GM19438 (cell line): Measurements from ENCODE around the gene PLA2G2E.

Source experiments
- ATAC-seq: cut with Tn5 transposase; IDR thresholded peaks from one replicate; pipeline ENCODE4 v1.9.1; 2021; ENCODE audit warnings: low read depth; ENCODE audit not compliant: unreplicated experiment

The PLA2G2E gene, protein sequence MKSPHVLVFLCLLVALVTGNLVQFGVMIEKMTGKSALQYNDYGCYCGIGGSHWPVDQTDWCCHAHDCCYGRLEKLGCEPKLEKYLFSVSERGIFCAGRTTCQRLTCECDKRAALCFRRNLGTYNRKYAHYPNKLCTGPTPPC

DNA sequence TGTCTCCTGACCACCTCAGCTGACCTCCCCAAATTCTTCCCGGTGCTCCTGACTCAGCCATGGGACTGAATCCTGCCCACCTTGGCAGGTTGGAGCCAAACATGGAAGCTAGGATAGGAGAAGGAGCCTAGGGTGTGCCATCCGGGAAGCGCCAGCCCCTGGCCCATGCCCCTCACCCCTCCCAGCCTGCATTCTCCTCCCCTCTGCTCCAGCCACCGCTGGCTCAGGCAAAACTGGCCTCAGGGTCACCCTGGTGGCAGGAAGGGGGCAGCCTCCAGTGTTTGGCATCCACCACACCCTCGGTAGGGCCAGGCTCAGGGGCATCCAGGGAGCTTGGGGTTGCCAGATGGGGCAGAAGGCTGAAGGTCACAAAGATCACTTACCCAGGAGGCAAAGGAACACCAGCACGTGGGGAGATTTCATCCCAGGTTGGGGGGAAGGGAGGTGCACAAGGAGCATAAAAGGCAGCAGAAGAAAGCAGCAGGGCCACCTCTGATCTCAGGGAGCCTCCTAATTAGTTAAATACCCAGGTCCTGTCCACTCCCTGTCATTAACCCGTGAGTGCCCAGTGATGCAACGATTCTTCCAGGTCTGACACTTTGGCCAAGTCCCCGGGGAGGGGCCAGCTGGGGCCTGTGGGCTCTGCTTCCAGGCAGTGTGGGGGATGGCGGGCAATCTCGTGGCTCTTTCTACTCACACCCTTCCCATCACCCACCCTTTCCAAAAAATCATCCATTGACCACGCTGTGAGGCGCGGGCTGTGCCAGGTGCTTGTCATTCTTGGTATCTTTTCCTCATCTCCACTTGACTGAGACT is at the start of gene PLA2G2E:
Gene PLA2G2E, minus strand, starts transcription at position 481 of the 816 bp plus-strand sequence. Its CDS starts 58 bp downstream, at position 423.
- ATAC-seq, result no peak

DNA sequence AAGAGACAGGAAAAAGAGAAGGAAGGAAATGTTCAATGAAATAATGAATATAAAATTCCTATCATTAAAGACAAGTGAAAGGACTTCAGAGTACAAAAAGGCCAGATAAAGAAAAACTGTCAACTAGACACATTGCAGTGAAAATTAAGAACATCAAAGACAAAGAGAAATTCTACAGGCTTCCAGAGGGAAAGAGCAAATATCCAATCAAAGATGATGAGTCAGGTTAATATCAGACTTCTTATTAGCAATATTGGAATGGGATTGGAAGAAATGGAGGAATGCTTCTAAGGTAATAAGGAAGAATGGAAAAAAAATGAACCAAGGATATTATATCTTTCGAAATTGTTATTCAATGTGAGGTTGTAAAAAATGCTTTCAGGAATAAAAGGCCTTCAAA is 48.2 kb upstream of the PLA2G2E start:
- ATAC-seq, result no peak

DNA sequence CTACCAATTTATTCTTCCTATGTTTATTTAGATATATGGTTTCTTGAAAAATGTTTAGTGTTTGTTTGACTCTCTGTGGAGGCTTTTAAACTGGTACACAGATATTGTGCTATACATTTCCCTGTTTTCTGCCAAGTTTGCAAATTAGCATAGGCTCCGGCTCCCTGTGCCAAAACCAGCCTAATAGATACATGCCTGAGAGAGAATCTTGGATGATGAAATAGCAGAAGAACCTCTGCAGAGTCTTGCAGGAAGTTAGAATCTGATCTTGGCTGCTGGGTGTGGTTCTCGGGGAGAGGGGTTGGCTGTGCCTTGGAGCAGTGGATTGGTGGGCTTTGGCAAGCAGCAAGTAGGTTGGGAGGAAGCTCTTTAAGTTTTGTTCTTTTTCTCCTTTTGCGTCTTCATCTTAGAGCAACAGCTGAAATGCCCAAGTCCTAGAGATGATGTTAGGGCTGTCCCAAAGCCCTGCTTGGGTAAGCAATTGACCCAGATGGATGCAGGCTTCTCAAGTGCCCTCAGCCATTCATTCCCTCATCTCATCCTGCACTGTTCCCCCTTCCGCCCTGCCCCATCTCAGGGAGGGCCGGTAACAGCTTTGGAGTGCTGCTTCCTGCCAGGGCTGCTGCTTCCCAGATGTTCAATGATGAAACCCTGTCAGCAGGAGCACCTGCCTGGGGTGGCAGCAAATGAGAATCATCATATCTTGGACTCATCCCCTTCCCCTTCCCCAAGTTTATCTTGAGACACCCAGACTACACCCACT is 46.7 kb upstream of the PLA2G2E start:
- ATAC-seq, result no peak

DNA sequence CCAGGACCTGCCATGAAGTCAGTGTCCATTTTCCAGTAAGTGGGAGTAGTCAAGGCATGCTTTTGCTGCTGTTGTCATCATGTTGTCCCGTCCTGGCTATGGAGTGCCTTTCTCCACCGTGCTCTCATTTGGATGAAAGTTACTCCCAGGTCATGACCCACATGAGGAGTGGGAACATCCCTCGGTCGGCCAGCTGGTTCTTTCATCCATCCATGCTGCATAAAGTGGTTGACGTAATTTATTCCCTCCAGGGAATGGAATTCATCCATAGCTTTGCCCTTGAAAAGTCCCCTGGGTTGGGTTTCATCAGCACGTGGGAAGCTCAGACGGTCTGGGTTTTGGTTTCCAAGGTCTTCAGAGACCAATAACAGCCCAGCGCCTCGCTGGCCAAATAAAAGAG is 44.4 kb upstream of the PLA2G2E start:
- no peak for ATAC-seq

DNA sequence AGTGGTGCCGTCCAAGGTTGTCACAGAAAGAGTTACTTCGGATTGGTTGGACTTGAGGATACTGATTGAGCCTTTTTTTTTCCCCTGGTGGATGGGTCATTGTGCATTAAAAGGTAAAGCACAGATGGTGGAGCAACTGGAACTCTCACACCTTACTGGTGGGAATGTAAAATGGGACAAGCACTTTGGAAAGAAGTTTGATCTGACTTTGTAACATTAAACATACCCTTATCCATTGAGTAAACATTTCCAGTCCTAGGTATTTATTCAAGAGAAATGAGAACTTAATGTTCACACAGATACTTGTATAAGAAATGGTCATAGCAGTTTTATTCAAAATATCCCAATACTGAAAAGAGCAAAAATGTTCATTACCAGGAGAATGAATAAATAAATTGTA is 41.1 kb upstream of the PLA2G2E start:
- no peak for ATAC-seq

DNA sequence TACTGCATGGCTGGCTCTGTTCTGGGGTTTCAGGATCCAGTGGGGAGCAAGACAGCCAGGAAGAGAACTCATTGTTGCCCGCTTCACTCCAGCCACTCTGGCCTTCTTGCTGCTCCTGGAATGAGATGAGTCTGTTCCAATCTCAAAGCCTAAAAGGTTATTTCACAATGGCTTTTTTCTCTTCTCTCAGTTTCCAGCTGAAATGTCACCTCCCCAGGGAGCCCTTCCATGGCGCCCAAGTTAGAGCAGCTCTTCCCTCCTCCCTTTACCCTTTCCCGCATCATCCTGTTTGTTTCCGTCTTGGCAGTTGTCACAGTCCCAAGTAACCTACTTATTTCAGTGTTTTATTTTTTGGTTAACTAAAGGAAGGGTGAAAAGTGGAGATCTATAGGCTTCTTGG is 40.2 kb upstream of the PLA2G2E start:
- ATAC-seq, result no peak

DNA sequence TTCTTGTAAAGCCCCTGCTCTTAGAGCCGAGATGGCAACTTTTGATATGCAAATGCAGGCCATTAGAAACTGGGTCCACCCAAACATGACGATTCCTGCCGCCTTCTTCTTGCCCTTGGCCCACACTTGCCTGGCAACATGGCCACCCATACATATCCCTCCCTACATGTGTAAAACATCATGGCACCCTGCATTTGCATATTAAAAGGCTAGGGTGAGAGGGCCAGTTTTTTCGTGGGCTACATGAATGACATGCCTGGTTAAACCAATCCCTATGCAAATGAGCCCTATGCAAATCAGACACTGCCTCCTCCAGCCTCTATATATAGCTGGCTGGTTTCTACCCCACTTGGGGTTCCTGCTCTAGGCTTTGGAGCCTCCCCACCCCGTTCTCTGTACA is 37.2 kb upstream of the PLA2G2E start:
- no peak for ATAC-seq

DNA sequence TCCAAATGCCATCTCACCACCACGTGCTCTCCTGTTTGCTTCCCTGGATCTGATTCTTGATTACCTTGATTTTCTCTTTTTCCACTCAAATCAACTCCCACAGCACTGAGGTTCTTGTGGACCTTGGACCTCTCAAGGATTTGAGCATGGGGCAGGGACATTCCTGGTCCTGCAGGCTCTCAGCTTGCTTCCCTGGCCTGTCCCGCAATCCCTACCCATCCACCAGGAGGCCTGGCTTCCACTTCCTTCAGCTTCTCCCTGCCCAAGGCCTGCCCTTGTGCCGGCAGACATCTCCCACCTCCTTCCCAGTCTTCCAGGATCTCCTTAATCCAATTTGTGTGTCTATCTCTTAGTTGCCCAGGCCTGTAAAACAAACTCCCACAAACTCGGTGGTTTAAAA is 34.4 kb upstream of the PLA2G2E start:
- no peak for ATAC-seq

DNA sequence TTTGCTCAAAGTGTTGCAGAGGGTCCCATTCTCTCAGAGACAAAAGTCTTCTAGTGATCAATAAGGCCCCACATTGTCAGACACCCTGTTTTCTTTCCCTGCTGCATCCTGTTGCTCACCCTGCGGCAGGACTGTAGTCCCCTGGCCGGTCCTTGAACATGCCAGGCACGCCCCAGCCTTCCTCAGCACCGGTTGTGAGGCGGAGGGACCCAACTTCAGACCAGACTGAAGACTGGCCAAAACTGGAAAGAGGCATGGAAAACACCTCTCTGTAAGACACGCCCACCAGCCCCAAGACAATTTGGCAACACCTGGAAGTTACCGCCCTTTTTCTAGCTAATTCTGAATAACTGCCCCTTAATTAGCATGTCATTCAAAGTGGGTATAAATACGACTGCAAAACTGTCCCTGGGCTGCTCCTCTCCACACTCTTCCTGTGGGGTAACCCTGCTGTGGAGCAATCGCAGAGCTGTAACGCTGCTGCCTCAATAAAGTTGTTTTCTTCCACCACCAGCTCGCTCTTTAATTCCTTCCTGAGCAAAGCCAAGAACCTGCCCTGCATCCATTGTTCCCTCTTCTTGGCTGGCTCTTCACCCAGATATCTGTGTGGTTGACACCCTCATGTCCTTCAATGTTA is 32.2 kb upstream of the PLA2G2E start:
- no peak for ATAC-seq

DNA sequence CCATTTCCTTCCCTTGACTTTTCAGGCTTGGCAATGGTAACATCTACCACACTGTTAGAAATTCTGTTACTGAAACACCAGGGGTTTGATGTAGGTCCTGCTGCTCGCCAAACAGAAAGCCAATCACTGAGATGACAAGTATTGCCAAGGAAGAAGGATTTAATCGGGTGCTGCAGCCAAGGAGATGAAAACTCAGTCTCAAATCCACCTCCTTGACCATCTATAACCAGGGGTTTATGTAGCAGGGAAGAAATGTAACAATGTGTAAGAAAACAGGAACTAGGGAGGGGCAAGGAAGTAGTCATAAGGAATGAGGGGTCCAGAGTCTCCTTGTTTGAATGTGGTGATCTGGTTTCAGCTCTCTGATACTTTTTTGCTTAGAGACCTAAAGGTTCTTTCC is 30.6 kb upstream of the PLA2G2E start:
- no peak for ATAC-seq

DNA sequence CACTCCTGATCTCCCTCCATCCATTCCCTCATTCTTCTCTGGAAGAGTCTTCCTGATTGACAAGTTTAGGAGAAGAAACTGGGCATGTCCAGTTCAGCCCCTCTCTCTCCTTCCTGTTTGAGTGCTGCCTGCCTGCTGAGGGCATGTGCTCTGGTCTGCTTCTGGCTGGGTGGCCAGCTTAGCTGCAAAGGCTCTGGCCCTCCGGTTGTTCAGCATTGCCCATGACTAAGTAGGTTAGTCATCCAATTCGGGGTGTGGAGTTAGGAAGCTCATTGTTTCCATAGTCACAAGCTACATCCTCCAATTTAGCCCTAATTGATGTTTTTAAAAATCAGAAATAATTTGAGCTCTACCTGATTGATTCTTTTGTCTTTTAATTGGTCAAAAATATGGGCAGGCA is 25.6 kb upstream of the PLA2G2E start:
- no peak for ATAC-seq

DNA sequence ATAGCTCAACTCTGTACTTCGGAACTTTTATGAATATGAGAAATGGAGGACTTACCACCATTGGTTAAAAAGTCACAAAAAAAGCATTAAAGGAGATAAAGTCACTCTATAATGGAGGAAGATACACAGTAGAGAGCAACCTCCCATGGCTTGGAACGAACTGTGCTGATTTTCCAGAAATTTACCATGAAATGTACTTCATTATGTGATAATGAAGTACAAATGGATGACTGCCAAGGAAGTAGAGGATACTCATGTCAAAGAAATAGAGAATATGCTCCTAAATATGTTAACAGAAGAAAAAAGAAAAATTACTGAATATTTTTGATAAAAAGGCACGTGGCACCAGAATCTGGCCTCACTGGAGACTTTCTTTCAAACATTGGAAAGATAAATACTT is 23.6 kb upstream of the PLA2G2E start:
- ATAC-seq, result no peak

DNA sequence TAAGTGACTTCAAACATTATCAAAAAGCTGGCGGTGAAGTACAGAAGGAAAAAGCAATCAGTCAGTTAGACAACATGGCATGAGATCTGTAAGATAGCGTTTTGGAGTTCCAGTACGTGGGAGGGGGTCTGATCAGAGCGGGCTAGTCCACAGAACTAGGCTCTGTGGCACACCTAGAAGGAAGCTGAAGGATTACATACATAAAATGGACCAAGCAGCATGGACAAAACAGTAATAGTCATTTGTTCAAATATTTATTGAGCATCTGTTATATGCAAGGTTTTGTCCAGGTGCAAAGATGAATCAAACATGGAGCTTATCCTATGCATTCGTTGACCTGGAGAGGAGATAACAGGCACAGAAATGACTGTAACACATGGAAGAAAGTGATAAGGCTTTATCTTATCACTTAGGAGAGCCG is 22.9 kb upstream of the PLA2G2E start:
- no peak for ATAC-seq

DNA sequence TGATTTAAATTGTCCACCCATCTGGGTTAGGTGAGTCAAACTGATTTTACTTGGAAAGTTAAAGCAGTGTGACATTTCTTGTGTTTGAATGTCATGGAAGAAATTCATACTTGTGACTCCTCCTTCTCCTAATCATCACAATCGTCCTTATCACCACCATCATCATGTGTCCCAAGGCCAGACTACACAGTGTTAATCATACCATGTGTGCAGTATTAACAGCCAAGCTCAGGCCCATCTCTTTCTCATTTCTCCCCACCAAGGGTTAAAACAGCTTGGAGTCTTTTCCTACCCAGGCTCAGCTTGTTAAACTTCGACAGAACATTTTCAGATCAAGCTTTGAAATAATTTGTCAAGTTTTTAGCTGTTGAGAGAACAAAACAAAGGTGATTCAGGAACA is 22.5 kb upstream of the PLA2G2E start:
- no peak for ATAC-seq

DNA sequence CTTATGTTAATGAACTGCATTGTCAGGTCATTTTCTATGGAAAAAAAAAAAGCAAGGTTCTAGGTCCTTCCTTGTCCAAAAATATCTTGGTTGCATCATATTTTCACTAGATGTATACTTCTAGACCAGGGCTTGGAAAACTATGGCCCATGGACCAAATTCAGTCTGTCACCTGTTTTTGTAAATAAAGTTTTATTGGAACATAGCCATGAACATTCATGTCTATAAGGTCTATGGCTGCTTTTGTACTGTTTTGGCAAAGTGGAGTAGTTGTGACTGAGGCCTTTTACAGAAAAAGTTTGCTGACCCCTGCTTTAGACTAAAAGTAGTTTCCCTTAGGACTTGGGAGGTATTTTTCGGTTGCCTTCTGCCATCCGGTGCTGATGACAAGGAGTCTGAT is 19.2 kb upstream of the PLA2G2E start:
- no peak for ATAC-seq

DNA sequence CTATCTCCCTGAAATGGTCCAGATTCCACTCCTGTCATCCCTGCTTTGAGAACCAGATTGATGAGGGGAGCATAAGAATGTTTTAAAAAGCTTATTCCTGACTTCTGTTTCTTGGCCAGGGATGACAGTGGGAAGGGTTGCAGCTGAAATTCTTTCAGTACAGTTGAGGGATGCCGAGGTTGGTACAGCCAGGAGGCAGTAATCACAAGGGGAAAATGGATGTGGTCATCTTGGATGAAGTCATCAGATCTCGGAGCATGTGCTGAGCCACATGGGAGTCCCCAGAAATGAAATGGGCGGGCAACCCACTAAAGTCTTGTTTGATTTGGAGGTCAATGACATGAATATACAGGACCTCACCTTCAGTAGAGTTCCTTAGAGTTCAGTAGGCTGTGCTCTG is 18.7 kb upstream of the PLA2G2E start:
- no peak for ATAC-seq

DNA sequence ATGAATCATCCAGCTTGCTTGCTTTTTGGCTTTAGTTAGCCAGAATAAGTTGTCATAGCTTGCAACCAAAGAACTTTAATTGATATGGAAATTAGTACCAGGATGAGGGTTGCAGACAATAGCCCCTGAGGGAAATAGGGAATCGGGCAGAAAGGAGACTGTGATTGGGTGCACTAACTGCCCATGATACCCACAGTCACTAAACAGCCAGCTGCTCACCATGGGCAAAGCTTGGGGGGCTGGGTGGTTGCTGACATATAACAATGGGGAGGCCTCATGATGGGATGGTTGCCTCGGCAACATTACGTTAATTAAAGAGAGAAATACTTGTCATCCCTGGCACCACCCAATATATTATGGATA is 17.8 kb upstream of the PLA2G2E start:
- ATAC-seq, result no peak

DNA sequence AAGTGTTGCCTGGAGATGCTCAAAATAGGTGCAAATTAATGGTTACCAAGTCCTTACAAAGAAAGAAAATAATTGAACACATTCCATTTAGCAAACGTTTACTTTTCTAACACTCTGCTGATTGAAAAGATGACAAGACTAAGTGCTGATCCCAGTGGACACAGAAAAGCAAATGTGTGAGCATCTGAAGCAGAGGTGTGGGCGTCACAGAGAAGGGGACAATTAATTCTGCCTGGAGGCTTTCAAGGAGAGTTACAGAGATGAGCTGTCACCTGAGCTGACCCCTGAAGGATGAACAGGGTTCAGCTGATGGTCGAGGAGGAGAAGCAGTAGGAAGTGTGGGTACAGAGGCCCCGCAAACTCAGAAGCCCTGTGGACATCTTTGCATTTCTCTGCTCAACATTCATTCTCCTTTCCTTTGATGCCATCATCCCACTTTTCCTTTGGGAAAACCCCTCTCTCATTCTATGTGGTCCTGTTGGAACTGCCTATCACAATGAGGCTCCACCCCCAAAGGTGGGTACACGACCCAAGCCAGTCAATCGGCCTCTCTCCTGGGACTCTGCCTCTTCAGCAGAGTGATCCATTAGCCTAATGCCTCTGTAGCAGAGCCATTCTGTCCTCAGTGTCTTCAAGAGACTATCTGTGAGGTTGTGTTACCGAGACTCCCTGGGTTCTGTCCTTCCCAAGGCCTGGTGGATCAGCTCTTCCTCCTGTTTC is 17.2 kb upstream of the PLA2G2E start:
- ATAC-seq, result no peak

DNA sequence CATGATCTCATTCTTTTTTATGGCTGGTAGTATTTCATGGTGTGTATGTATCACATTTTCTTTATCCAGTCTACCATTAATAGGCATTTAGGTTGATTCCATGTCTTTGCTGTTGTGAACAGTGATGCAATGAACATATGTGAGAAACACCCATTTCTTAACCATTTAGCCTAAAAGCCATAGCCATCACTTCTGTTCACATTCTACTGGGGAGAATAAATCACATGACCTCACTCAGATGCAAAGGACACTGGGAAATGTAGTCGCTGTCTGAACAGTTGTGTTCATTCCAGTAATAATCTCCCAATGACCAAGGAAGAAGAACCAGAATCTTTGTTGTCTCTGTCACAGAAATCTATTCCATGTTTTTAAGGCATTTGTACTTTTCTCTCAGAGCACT is 15.1 kb upstream of the PLA2G2E start:
- no peak for ATAC-seq

DNA sequence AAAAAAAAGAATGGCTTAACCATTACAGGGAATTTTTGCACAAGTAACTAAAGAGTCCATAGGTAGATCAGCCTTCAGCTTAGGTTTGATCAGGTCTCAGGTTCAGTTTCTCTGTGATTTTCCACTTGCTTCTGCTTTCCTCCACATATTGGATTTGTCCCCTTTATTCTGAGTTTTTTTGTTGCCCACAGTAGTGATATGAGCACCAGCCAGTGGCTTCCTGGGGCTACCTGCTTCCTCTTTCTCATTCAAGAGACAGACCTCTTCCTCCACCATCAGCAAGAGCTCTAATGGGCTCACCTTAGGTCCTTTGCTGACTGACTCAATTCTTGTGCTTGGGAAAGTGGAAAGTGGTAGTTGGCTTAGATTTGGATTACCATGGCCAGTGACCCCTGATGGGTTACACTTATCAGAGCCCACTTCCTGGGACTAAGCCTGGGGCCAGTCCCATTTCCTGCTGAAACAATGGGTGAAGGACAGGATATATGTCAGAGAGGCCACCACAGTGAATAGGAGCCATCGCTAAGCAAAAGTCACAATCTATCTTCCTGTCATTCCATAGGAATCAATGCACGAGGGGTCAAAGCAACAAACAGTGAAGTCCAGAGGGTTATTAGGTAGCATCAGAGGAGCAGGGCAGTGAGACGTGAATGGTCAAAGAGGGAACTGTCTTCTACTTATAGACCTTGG is 12.8 kb upstream of the PLA2G2E start:
- no peak for ATAC-seq
